GM12875 (cell line): Measurements from ENCODE around the gene IL1RAPL1.

Source experiments
- H3K4me3 ChIP-seq: one replicate; pipeline ENCODE4 v1.5.1; 2011; ENCODE audit warnings: low read depth, low read length, control low read depth
- CTCF ChIP-seq: IDR thresholded peaks from 2 replicates; pipeline ENCODE4 v1.5.1; 2011; ENCODE audit warnings: low read depth, mild to moderate bottlenecking, control low read depth, inconsistent platforms, low read length, moderate library complexity, borderline replicate concordance; ENCODE audit not compliant: insufficient read depth

The IL1RAPL1 gene

DNA sequence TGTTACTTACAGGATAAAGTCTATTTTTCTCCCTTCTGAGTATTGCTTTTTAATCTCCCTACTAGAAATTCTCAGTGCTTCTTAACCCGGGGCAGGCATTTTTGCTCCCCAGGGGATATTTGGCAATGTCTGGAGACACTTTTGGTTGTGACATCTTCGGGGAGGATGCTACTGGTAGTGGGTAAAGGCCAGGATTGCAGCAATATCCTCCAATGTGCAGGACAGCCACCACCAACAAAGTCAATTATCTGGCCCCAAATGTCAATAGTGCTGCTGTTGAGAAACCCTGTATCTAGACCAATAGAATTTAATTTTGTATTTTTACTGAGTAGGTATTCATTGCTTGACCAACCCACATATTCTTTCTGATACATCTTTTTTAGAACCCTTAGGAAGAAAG lies 958.6 kb downstream of the IL1RAPL1 start:
- no peak for TF ChIP-seq CTCF

GRCh38 chrX:29547877-29548276 lies 960.6 kb downstream of the IL1RAPL1 start:
- TF ChIP-seq CTCF, result no peak
- no peak overlapping the region for H3K4me3 ChIP-seq

More for the DNA sequence above, 958.6 kb downstream of the IL1RAPL1 start:
- no peak overlapping the region for H3K4me3 ChIP-seq

DNA sequence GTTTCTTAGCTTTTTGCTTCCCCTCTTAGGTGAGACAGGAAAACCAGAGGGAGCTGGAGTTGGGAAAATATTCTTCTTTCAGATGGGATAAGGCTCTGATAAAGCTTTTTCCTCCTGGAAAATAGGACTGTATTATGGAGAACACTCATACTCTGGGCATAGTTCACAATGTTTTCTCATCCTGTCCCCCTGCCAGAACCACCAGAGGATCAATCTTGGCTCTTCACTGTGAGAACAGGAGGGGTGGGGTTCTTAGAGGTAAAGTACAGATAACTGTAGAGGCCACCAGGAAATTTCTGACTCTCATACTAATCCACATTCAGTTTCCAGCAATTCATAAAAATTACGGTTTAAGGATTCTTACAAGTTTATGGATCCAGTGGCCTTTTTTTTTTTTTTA lies 966.3 kb downstream of the IL1RAPL1 start:
- TF ChIP-seq CTCF, result no peak

DNA sequence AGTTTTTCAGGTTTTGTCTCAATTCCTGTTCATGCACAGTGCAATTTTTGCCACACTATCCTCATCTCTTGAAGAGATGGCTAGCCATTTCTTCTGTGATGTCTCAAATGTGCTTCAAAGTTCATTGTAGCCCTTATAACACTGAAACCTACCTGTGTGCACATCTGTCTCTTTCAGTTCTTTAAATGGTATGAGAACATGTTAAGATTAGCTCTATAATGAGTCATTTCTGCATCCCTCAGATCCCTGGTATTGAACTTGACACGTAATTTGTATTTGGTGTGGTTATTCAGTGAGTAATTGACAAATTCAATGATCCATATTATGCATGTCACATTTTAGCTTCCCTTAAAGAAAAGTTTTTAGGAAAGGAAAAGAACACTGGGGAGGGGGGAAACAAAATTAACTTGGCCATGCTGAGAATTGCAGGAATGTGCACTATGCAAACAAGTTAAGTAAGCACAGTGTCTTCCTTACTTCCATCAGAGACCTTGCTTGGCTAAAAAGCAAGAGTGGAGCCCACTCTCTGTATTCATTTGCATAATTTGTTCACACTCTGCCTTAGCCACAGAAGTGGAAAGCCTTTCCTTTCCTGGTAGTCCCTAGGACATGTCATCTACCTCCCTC lies 968.3 kb downstream of the IL1RAPL1 start:
- TF ChIP-seq CTCF, result no peak
- H3K4me3 ChIP-seq, result peak overlapping the region; percentile 19

More for the DNA sequence above, 966.3 kb downstream of the IL1RAPL1 start:
- no peak overlapping the region for H3K4me3 ChIP-seq

DNA sequence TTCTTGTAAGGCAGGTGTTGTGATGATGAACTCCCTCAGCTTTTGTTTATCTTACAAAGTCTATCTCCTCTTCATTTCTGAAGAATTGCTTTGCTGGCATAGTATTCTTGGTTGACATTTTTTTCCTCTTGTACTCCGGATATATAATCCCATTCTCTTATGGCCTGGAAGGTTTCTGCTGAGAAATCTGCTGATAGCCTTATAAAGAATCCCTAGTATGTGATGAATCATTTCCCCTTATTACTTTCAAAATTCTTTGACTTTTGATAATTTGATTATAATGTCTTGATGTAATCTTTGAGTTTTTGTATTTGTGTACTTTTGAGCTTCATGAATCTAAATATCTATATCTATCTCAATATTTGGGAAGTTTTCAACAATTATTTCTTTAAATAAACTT lies 972.8 kb downstream of the IL1RAPL1 start:
- TF ChIP-seq CTCF, result no peak
- no peak overlapping the region for H3K4me3 ChIP-seq

- no peak overlapping the region for H3K4me3 ChIP-seq
- no peak for TF ChIP-seq CTCF
These were observed 974.2 kb downstream of the IL1RAPL1 start for GRCh38 chrX:29561417-29561816.

DNA sequence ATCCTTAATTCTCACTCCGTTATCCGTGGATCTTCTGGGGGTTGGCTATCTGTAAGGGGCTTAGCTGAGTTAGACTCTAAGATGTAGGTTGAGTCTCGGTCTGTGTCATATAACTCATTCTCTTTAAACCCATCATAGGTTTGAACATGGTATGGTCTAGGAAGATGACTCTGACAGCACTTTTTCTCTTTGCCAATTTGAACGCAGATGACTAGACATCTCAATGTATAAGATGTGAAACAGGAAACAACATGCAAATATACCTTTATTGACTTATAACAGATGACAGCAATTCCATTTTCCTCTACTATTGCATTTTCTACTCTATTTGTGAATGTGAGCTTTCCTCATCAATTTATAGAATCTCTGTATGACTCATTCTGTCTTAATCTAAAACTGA lies 993.3 kb downstream of the IL1RAPL1 start:
- TF ChIP-seq CTCF, result no peak
- H3K4me3 ChIP-seq, result no peak overlapping the region
